ENCODE measurements around the gene TMEM163.
A peak's percentile ranks its signal among the peaks of the same experiment; 100 is the strongest.

TMEM163 gene

GRCh38 chr2:134462275-134462674 is 256.5 kb downstream of the TMEM163 start:
- H3K4me1 ChIP-seq: no peaks in the 10 kb centered on the region
- H3K36me3 ChIP-seq (replicated peaks): no peaks in the 10 kb centered on the region
- no peak overlapping the region for H3K4me3 ChIP-seq
- H3K9me3 ChIP-seq: no peaks in the 10 kb centered on the region
- DNase-seq (ENCODE audit: low spot score in 2 of 2): no peak
- in situ Hi-C loops (cut with MboI; ENCODE audit: low sequenced_read_pairs): loop anchor here (5.0 to 10.0 kb wide), 2 partner anchors 323 to 435 kb away; no protein-coding TSS in a partner anchor
- no peaks in the 10 kb centered on the region for H3K27me3 ChIP-seq (ENCODE audit: low read depth)

- Histone ChIP-seq H3K9me3 (no peaks in the 10 kb centered on the region), H3K4me1 (no peaks in the 10 kb centered on the region), H3K36me3 (replicated peaks) (no peaks in the 10 kb centered on the region), H3K27me3 (ENCODE audit: low read depth) (no peaks in the 10 kb centered on the region), H3K4me3 (no peak overlapping the region)
- in situ Hi-C loops (cut with MboI; ENCODE audit: low sequenced_read_pairs): loop anchor here (5.0 to 10.0 kb wide), 2 partner anchors 323 to 436 kb away; no protein-coding TSS in a partner anchor
- DNase-seq (ENCODE audit: low spot score in 2 of 2): no peak
Observed at GRCh38 chr2:134461511-134461910, 257.3 kb downstream of the TMEM163 start.

- Histone ChIP-seq H3K27me3 (ENCODE audit: low read depth) (no peaks in the 10 kb centered on the region), H3K4me1 (no peaks in the 10 kb centered on the region), H3K9me3 (no peaks in the 10 kb centered on the region), H3K36me3 (replicated peaks) (no peaks in the 10 kb centered on the region), H3K4me3 (no peak overlapping the region)
- peak; percentile 42 to 73 for DNase-seq (ENCODE audit: low spot score in 2 of 2)
- in situ Hi-C loops (cut with MboI; ENCODE audit: low sequenced_read_pairs): loop anchor here (5.0 to 10.0 kb wide), 2 partner anchors 324 to 437 kb away; no protein-coding TSS in a partner anchor
Observed at GRCh38 chr2:134460583-134460998, 258.2 kb downstream of the TMEM163 start.

GRCh38 chr2:134459706-134460406 is 258.9 kb downstream of the TMEM163 start:
- Histone ChIP-seq H3K36me3 (replicated peaks) (no peaks in the 10 kb centered on the region), H3K27me3 (ENCODE audit: low read depth) (no peaks in the 10 kb centered on the region), H3K4me1 (no peaks in the 10 kb centered on the region), H3K9me3 (no peaks in the 10 kb centered on the region), H3K4me3 (no peak overlapping the region)
- in situ Hi-C loops (cut with MboI; ENCODE audit: low sequenced_read_pairs): loop anchor here (5.0 to 10.0 kb wide), 2 partner anchors 325 to 437 kb away; no protein-coding TSS in a partner anchor
- no peak for DNase-seq (ENCODE audit: low spot score in 2 of 2)

GRCh38 chr2:134458950-134459349 is 259.9 kb downstream of the TMEM163 start:
- Histone ChIP-seq H3K27me3 (ENCODE audit: low read depth) (no peaks in the 10 kb centered on the region), H3K4me3 (no peak overlapping the region), H3K4me1 (no peaks in the 10 kb centered on the region), H3K36me3 (replicated peaks) (no peaks in the 10 kb centered on the region), H3K9me3 (no peaks in the 10 kb centered on the region)
- in situ Hi-C loops (cut with MboI; ENCODE audit: low sequenced_read_pairs): no loop called here
- DNase-seq (ENCODE audit: low spot score in 2 of 2): no peak

- Histone ChIP-seq H3K4me3 (no peak overlapping the region), H3K9me3 (no peaks in the 10 kb centered on the region), H3K27me3 (ENCODE audit: low read depth) (no peaks in the 10 kb centered on the region), H3K36me3 (replicated peaks) (no peaks in the 10 kb centered on the region), H3K4me1 (no peaks in the 10 kb centered on the region)
- DNase-seq (ENCODE audit: low spot score in 2 of 2): no peak
- in situ Hi-C loops (cut with MboI; ENCODE audit: low sequenced_read_pairs): no loop called here
Observed at GRCh38 chr2:134458473-134458853, 260.3 kb downstream of the TMEM163 start.

GRCh38 chr2:134457765-134458472 is 260.9 kb downstream of the TMEM163 start:
- H3K4me3 ChIP-seq: no peak overlapping the region
- H3K9me3 ChIP-seq: no peaks in the 10 kb centered on the region
- H3K36me3 ChIP-seq (replicated peaks): no peaks in the 10 kb centered on the region
- no peak for DNase-seq (ENCODE audit: low spot score in 2 of 2)
- no peaks in the 10 kb centered on the region for H3K27me3 ChIP-seq (ENCODE audit: low read depth)
- H3K4me1 ChIP-seq: no peaks in the 10 kb centered on the region
- in situ Hi-C loops (cut with MboI; ENCODE audit: low sequenced_read_pairs): no loop called here

- no peak for DNase-seq (ENCODE audit: low spot score in 2 of 2)
Observed at GRCh38 chr2:134457353-134457752, 261.4 kb downstream of the TMEM163 start.

GRCh38 chr2:134455426-134455825 is 263.4 kb downstream of the TMEM163 start:
- Histone ChIP-seq H3K27me3 (ENCODE audit: low read depth) (no peaks in the 10 kb centered on the region), H3K4me3 (no peak overlapping the region), H3K36me3 (replicated peaks) (no peaks in the 10 kb centered on the region), H3K4me1 (no peaks in the 10 kb centered on the region), H3K9me3 (no peaks in the 10 kb centered on the region)
- DNase-seq (ENCODE audit: low spot score in 2 of 2): no peak
- in situ Hi-C loops (cut with MboI; ENCODE audit: low sequenced_read_pairs): no loop called here

More at GRCh38 chr2:134457353-134457752, 261.4 kb downstream of the TMEM163 start:
- no peak overlapping the region for H3K4me3 ChIP-seq
- H3K4me1 ChIP-seq: no peaks in the 10 kb centered on the region
- H3K27me3 ChIP-seq (ENCODE audit: low read depth): no peaks in the 10 kb centered on the region
- in situ Hi-C loops (cut with MboI; ENCODE audit: low sequenced_read_pairs): no loop called here
- no peaks in the 10 kb centered on the region for H3K36me3 ChIP-seq (replicated peaks)
- no peaks in the 10 kb centered on the region for H3K9me3 ChIP-seq

- no peak for DNase-seq (ENCODE audit: low spot score in 2 of 2)
- no peaks in the 10 kb centered on the region for H3K27me3 ChIP-seq (ENCODE audit: low read depth)
- in situ Hi-C loops (cut with MboI; ENCODE audit: low sequenced_read_pairs): no loop called here
- no peak overlapping the region for H3K4me3 ChIP-seq
- H3K4me1 ChIP-seq: no peaks in the 10 kb centered on the region
- no peaks in the 10 kb centered on the region for H3K9me3 ChIP-seq
- H3K36me3 ChIP-seq (replicated peaks): no peaks in the 10 kb centered on the region
Observed at GRCh38 chr2:134454931-134455330, 263.9 kb downstream of the TMEM163 start.

- no peak for DNase-seq (ENCODE audit: low spot score in 2 of 2)
- Histone ChIP-seq H3K4me1 (no peaks in the 10 kb centered on the region), H3K27me3 (ENCODE audit: low read depth) (no peaks in the 10 kb centered on the region), H3K9me3 (no peaks in the 10 kb centered on the region), H3K36me3 (replicated peaks) (no peaks in the 10 kb centered on the region), H3K4me3 (no peak overlapping the region)
- in situ Hi-C loops (cut with MboI; ENCODE audit: low sequenced_read_pairs): no loop called here
Observed at GRCh38 chr2:134454426-134454825, 264.4 kb downstream of the TMEM163 start.

- DNase-seq (ENCODE audit: low spot score in 2 of 2): no peak
- no peak overlapping the region for H3K4me3 ChIP-seq
Observed at GRCh38 chr2:134453973-134454372, 264.8 kb downstream of the TMEM163 start.

GRCh38 chr2:134453476-134453875 is 265.3 kb downstream of the TMEM163 start:
- in situ Hi-C loops (cut with MboI; ENCODE audit: low sequenced_read_pairs): no loop called here
- Histone ChIP-seq H3K27me3 (ENCODE audit: low read depth) (no peaks in the 10 kb centered on the region), H3K9me3 (no peaks in the 10 kb centered on the region), H3K4me3 (no peak overlapping the region), H3K36me3 (replicated peaks) (no peaks in the 10 kb centered on the region), H3K4me1 (no peaks in the 10 kb centered on the region)
- no peak for DNase-seq (ENCODE audit: low spot score in 2 of 2)

More at GRCh38 chr2:134453973-134454372, 264.8 kb downstream of the TMEM163 start:
- no peaks in the 10 kb centered on the region for H3K27me3 ChIP-seq (ENCODE audit: low read depth)
- H3K36me3 ChIP-seq (replicated peaks): no peaks in the 10 kb centered on the region
- H3K4me1 ChIP-seq: no peaks in the 10 kb centered on the region
- in situ Hi-C loops (cut with MboI; ENCODE audit: low sequenced_read_pairs): no loop called here
- no peaks in the 10 kb centered on the region for H3K9me3 ChIP-seq

- no peak for DNase-seq (ENCODE audit: low spot score in 2 of 2)
- Histone ChIP-seq H3K9me3 (no peaks in the 10 kb centered on the region), H3K4me3 (no peak overlapping the region), H3K4me1 (no peaks in the 10 kb centered on the region), H3K27me3 (ENCODE audit: low read depth) (no peaks in the 10 kb centered on the region), H3K36me3 (replicated peaks) (no peaks in the 10 kb centered on the region)
- in situ Hi-C loops (cut with MboI; ENCODE audit: low sequenced_read_pairs): no loop called here
Observed at GRCh38 chr2:134452042-134452733, 266.6 kb downstream of the TMEM163 start.
